Measurements from ENCODE around the gene MRPL28. TPM values are rescaled to one million over a fixed set of nuclear protein-coding genes. Genes with fewer than 3 reads are reported as not detected.
"Not testable (repeated sequence)": the region's sequence is repeated elsewhere in the genome, so short reads cannot be mapped to it uniquely, and the experiment has no call there.

MRPL28 gene
- total RNA-seq: 47.8 TPM

GRCh38 chr16:370443-370842 lies at the start of gene MRPL28:
Gene MRPL28, minus strand, starts transcription at chr16:370538. Its CDS starts 320 bp downstream, at chr16:370218.
- Histone ChIP-seq H3K9me3 (no peaks in the 10 kb centered on the region), H3K4me3 (peak within 1 kb of the TSS; percentile 53 to 70), H3K4me1 (peaks cover 8 to 12% of the 10 kb centered on the region in 2 donors), H3K27me3 (no peaks in the 10 kb centered on the region), H3K36me3 (peaks cover 60 to 61% of the 10 kb centered on the region in 2 donors), H3K27ac (peak within 1 kb of the TSS; percentile 36 to 59)
- peak; percentile 78 to 98 for DNase-seq (ENCODE audit: low spot score in 2 of 2)
- no peak for TF ChIP-seq CTCF (IDR thresholded peaks at IDR 0.05)
- intact Hi-C loops (cut with DNase I): loop anchor here (1.0 kb wide), 3 partner anchors 12 to 157 kb away; partner anchors contain the start of gene CAPN15

- intact Hi-C loops (cut with DNase I); H3K27me3 ChIP-seq; DNase-seq (ENCODE audit: low spot score in 2 of 2); H3K27ac ChIP-seq; H3K4me3 ChIP-seq; H3K4me1 ChIP-seq; H3K9me3 ChIP-seq: not testable (repeated sequence)
- peaks cover 0 to 19% of the 10 kb centered on the region in 2 donors for H3K36me3 ChIP-seq
Measured at GRCh38 chr16:415170-415498, 44.8 kb upstream of the MRPL28 start.

GRCh38 chr16:414395-415169 lies 44.2 kb upstream of the MRPL28 start:
- intact Hi-C loops (cut with DNase I): no loop called here
- no peaks in the 10 kb centered on the region for H3K9me3 ChIP-seq
- DNase-seq (ENCODE audit: low spot score in 2 of 2): no peak
- H3K4me3 ChIP-seq: no peak overlapping the region
- no peaks in the 10 kb centered on the region for H3K27me3 ChIP-seq
- H3K4me1 ChIP-seq: no peaks in the 10 kb centered on the region
- H3K27ac ChIP-seq: no peak overlapping the region
- TF ChIP-seq CTCF (IDR thresholded peaks at IDR 0.05): no peak
- peaks cover 0 to 22% of the 10 kb centered on the region in 2 donors for H3K36me3 ChIP-seq

GRCh38 chr16:411576-412265 lies 41.4 kb upstream of the MRPL28 start:
- Histone ChIP-seq H3K9me3 (no peaks in the 10 kb centered on the region), H3K4me3 (no peak overlapping the region), H3K27ac (no peak overlapping the region), H3K27me3 (no peaks in the 10 kb centered on the region), H3K4me1 (no peaks in the 10 kb centered on the region), H3K36me3 (peaks cover 0 to 22% of the 10 kb centered on the region in 2 donors)
- DNase-seq (ENCODE audit: low spot score in 2 of 2): no peak
- TF ChIP-seq CTCF (IDR thresholded peaks at IDR 0.05): no peak
- intact Hi-C loops (cut with DNase I): no loop called here

GRCh38 chr16:410516-411178 lies 40.3 kb upstream of the MRPL28 start:
- no peak for DNase-seq (ENCODE audit: low spot score in 2 of 2)
- Histone ChIP-seq H3K4me3 (no peak overlapping the region), H3K9me3 (no peaks in the 10 kb centered on the region), H3K27me3 (no peaks in the 10 kb centered on the region), H3K36me3 (peaks cover 0 to 22% of the 10 kb centered on the region in 2 donors), H3K27ac (no peak overlapping the region), H3K4me1 (no peaks in the 10 kb centered on the region)
- intact Hi-C loops (cut with DNase I): no loop called here
- TF ChIP-seq CTCF (IDR thresholded peaks at IDR 0.05): no peak

GRCh38 chr16:407253-407652 lies 36.9 kb upstream of the MRPL28 start:
- no peak for TF ChIP-seq CTCF (IDR thresholded peaks at IDR 0.05)
- peaks cover 0 to 22% of the 10 kb centered on the region in 2 donors for H3K36me3 ChIP-seq
- DNase-seq (ENCODE audit: low spot score in 2 of 2): no peak
- no peaks in the 10 kb centered on the region for H3K27me3 ChIP-seq
- no peak overlapping the region for H3K4me3 ChIP-seq
- peaks cover 0 to under 1% of the 10 kb centered on the region in 2 donors for H3K4me1 ChIP-seq
- no peaks in the 10 kb centered on the region for H3K9me3 ChIP-seq
- intact Hi-C loops (cut with DNase I): no loop called here
- H3K27ac ChIP-seq: no peak overlapping the region
